ENCODE data around the gene SRPRB. TPM values are rescaled to one million over a fixed set of nuclear protein-coding genes. Genes with fewer than 3 reads are reported as not detected.
A peak's percentile ranks its signal among the peaks of the same experiment; 100 is the strongest.

The SRPRB gene
- total and polyA plus RNA-seq, 9 of the 15 experiments (the other 6 are each of a cell fraction or from before 2014, with no cell fraction given): 29.5 to 66.0 (median 41.4) TPM

- TF ChIP-seq ZHX1 (conservative IDR thresholded peaks at IDR 0.05; ENCODE audit: low read length) (no peak), ZNF77 (CRISPR knock-in tag; IDR thresholded peaks at IDR 0.05) (no peak), ZNF324 (CRISPR knock-in tag; IDR thresholded peaks at IDR 0.05) (no peak), PREB (CRISPR knock-in tag; IDR thresholded peaks at IDR 0.05) (no peak), HBP1 (CRISPR knock-in tag; IDR thresholded peaks at IDR 0.05) (peak; percentile 77; the same call in 1 of the 2 replicates), ZNF431 (CRISPR knock-in tag; IDR thresholded peaks at IDR 0.05) (no peak), ZNF609 (CRISPR knock-in tag; IDR thresholded peaks at IDR 0.05; ENCODE audit: borderline replicate concordance) (no peak), ATF7 (IDR thresholded peaks at IDR 0.05) (peak; percentile 71; the same call in 1 of the 2 replicates), KLF16 (IDR thresholded peaks at IDR 0.05) (peak; percentile 66; the same call in 1 of the 2 replicates), ZNF707 (CRISPR knock-in tag; conservative IDR thresholded peaks at IDR 0.05) (no peak), SREBF1 (IDR thresholded peaks at IDR 0.05; ENCODE audit: borderline replicate concordance, low read depth, low read length) (no peak), NRF1 (conservative IDR thresholded peaks at IDR 0.05 in 1 of 2, IDR thresholded peaks at IDR 0.05 in 1 of 2) (peak in 1 of 2 experiments; percentile 39; a peak in 2 of 4 replicates), ZNF740 (CRISPR knock-in tag; IDR thresholded peaks at IDR 0.05) (no peak), ZNF740 (tag; IDR thresholded peaks at IDR 0.05) (no peak), FOSL1 (tag; conservative IDR thresholded peaks at IDR 0.05) (peak; percentile 49; the same call in 1 of the 2 replicates), NFIX (CRISPR knock-in tag; IDR thresholded peaks at IDR 0.05; ENCODE audit: low read depth) (no peak), KLF13 (tag; IDR thresholded peaks at IDR 0.05; ENCODE audit: borderline replicate concordance, low read depth) (no peak)
These were observed 45.8 kb downstream of the SRPRB start (continued) for GRCh38 chr3:133851266-133851906.
